OCI-M1 (cell line): ENCODE results near the gene AARS2.

Source experiments
- DNase-seq: peaks from one replicate; lab custom pipeline; 2025; lab: John Stamatoyannopoulos, UW

The AARS2 gene

DNA sequence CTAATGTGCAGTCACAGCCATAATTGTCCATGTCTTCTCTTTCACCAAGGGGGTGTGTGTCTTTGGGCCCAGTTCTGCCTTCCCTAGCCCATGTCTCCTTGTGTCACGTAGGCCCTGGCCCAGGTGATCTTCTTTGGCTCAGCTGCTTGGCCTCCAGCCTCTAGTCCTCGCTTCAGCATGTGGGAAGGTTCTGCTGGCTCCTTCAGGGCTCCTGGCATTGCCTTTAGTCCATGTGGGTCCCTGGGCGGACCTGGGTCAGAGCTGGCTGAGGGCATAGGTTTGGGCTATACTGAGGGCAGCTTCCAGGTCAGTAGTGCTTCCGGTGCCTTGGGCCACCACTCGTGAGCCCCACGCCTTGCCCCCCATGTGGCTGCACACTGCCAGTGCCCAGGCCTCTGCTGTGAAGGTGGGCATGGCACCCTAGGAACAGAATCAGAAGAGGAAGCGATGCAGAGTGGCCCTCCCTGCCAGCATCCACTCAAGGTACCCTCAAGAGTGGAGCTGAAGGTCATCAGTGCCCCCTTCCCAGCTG is 12.8 kb downstream of the AARS2 start:
- DNase-seq, result no peak

DNA sequence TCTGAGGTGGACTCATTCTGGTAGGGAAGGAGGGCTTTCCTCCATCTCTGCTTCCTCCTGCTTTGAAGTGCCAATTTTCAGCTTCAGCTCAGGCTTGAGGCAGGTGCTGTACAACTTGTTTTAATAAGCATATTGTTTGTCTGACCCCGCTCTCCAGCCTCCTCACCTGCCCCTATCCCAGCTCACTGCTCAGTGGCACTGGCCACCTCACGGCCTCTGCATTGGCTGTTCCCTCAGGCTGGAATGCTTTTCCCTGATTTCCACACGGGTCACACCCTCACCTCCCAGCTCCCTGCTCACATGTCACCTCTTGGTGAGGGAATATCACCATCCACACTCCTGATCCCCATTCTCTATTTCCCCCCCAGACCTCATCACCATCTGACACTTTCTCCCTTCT is 14.3 kb downstream of the AARS2 start:
- DNase-seq, result no peak

DNA sequence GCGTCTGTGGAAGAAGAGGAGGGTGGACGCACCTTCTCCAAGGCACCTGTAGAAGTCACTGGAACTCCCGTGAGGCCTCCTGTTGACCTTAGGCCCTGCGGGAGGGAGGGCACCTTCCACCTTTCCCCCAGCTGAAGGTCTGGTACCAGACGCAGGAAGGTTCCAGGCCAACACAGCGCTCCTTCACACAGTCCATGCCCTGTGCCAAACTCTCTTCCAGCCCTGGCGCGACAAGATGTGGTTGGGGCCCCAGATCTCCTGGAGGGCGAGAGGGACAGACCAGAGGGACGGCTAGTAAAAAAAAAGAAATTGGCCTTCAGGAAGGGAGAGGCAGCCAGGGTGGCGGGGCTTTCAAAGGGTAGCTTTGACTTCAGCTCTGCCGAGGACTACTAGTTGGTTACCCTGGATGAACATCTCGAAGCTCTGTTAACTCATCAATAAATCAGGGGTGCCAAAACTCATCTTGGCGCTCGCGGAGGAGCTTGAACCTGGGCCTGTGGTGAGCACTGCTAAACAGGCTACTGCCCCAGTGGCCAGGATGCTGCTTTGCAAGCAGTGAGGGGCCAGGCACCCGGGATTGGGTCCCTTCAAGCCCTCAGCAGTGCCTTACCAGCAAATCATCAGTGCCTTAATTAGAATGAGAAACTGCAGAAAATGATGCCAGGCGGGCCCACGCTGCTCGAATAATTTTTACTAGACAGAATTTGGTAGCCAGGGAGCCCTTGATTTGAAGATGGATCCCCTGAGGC is 14.9 kb downstream of the AARS2 start:
- DNase-seq, result no peak

DNA sequence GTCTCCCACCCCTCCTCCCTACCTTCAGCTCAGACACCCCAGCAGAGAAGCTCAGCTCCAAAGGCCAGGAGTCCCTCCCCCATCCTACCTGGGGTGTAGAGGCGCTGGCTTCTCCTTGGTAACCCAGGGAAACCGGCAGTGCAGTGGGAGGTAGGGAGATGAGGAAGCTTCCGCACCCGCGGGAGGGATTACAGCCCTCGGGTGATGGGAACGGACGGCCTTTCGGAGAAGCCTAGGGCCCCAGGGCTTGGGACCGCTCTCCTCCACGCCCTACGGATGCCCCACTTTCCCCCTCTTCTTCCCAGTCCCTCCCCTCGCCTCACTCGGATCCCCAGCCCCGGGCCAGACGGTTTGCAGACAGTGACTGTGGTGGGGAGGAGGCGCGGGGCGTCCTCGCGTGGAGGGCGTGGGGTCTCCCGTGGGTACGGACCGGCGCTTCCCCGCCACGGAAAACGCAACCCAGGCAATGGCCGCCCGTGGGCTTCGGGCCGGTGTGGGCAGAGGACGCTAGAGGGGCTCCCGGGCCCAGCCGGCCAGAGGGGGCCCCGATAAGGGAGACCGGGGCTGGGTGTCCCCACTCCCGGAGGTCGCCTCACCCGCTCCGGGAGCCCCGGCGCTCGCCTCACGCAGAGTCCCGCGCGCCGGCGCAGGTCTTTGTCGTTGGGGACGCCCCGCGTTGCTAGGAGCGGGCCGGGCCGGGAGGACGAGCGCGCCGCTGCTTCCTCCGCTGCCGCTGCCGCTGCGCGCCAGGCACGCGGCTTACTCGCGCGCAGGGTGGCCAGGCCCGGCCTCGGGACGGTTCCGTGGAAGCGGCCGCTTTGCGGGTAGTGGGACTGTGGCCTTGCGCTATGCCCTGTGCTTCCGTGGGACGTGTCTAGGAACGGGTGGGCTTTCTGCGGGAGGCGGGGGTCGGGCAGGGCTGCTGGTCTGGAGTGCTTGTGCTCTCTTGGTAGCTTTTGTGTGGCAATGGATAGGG is 15.8 kb downstream of the AARS2 start:
- DNase-seq, result peak; percentile 35

DNA sequence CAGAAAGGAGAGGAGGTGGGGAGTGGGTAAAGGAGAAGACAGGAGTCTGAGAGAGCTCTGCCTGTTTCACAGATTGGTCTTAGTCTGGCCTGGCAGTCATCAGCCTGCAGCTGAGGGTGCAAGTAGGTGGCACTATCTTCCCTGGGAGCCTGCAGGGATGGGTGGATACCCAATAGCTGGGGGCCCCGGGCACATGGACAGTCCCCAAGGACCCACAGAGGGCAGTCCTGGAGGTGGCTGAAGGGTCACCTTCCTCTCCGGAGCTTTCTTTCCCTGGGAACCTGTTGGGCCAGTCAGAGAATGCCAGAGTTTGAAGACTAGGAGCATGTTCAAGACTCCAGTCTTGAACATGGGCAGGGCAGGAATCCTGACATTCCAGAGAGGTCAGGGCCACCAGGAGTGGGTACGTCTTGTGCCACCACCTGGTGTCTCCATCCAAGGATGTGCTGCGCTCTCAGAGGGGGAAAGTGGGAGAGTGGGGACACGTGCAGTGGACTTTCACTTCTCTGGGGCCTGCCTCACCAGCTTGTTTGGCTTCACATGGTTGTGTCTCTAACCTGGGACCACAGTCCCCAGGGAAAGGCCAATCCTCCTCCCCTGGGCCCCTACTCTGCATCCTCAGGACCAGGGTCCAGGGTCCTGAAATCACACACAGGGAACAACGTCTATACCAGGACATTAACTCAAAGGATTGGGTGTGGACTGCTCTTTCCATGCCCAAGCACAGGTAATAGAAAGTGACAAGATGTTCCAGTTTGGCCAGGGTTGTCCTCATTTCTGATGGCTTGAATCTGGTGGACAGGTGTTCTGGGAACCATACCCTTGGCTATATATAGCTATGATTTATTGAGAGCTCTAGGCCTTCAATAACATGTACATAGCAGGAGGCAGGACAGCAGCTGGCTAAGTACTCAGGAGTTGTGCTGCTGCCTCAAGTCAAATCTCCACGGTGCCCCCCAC is 18.0 kb downstream of the AARS2 start:
- DNase-seq, result no peak

DNA sequence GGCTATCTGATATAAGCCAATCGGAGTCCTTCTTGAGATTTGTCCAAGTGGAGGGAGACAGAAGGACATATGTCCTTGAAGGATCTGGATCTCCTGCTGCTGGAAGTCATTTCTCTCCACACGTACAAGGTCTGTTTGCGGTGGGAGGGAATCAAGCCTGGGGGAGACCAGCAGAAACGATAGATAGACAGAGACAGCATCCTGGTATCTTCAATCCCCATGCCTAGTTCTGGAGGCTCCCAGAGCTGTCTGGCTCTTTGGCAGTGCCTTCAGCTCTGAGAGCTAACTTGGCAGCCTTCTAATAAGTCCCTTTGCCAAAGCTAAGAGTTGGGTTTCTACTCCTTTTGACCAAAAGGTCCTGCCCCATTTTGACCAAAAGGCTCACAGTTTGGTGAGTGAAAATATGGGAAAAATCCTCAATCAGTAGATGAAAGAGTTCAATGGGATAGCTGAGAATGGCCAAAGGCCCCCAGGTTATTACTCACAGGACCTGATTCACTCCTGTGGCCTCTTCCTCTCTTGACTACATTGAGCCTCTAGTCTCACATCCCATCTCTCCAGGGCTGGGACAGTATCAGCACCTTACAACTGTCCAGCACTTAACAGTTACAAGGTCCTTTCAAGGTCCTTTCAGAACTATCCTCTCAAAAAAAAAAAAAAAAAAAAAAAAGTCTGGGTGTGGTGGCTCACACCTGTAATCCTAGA is 20.3 kb downstream of the AARS2 start:
- DNase-seq, result no peak

DNA sequence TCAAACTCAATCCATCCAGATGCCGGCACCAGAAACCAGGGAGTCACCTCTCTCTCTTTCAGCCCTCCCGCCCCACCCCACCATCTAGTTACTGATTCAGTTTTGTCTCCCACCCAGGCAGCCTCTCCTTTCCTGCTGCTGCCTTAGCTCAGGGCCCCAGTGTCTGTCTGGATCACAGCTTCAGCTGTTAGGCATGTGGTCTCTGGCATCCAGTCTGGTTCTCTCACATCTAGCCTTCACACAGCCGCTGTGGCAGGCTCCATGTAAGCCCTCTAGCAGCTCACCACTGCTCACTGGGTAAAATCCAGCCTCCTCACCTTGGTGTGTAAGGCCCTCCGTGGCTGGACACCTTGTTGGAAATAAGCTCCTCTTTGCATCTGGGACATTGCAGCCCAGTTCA is 21.3 kb downstream of the AARS2 start:
- no peak for DNase-seq

DNA sequence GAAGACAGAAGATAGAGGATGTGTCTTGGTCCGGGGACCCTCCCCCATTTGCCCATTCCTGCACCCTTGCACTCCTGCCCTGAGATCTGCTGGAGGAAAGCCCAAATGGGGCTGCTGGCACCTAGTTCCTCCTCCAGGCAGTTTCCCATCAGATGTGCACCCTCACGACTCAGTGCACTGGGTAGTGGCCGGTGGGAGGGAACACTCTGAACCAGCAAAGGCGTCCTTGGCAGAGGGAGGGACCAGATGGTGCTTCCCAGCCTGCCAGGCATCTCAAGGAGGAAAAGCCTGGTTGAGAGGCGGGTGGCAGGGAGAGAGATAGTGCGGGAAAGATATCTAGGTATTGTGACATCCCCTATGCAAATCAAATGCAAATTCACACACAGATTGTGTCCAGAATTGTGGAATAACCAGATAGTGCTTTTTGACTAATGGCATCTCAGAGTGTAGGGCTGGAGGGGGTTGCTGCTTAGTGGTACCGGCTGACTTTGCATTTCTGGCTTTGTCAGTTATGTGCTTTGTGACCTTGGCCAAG is 23.4 kb downstream of the AARS2 start:
- no peak for DNase-seq

DNA sequence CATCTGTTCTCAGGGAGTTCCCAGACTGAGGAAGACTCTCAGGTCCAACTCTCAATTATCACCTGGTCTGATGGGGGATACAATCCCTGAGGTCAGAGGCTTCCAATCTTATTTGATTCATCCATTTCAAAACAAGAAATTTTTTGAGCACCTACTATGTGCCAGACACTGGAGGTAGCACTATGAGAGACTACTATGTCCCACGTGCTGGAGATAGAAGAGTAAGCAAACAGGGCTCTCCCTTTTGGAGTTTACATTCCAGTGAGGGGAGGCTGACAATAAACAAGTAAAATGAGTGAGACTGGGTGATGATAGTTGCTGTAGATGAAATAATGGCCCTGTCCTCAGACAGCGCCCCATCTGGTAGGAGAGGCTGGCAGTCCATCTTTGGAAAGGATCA is 26.4 kb downstream of the AARS2 start:
- no peak for DNase-seq

DNA sequence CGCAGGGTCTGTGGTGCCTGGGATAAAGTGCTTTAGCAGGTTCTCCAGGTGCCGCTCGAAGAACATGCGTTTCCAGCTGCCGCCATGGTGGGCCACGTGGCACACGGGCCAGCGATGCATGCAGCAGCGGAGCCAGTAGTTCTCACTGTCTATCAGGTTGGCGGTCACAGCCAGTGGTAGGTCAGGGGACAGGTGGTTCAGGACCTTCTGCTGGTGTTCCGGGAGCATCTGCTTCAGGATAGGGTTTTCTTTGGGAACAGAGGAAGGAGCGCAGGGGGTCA is 26.9 kb downstream of the AARS2 start:
- no peak for DNase-seq

DNA sequence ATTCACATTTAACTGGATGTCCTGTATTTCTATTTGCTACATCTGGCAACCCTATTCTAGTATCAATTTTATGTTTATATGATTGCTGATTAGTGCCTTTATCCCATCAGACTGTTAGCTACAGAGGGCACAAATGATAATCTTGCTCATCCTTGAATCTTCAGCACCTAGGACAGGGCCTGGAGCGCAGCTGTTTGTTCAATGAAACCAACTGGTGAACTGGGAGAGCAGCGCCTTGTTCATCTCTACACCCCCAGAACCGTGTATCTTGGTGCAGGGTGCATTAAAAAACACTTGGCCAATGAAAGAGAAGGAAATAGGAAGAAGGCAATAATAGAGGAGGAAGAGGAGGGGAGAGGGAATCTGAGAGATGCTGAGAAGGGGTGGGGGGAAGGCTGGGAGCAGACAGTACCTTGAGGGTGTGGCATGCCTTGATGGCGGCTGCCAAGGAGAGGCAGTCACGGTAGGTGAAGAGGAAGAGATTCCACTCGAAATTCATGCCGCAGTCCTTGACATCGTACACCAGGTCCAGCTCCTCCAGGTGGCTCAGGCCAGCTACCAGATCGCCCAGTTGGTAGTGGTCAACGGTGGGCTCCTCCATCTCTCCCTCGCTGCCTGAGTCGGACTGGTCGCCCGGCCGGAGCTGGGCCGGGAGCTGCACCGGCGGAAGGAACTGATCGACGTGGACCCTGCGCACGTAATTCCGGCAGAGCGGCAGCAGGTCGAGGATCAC is 27.4 kb downstream of the AARS2 start:
- DNase-seq, result peak; percentile 52

DNA sequence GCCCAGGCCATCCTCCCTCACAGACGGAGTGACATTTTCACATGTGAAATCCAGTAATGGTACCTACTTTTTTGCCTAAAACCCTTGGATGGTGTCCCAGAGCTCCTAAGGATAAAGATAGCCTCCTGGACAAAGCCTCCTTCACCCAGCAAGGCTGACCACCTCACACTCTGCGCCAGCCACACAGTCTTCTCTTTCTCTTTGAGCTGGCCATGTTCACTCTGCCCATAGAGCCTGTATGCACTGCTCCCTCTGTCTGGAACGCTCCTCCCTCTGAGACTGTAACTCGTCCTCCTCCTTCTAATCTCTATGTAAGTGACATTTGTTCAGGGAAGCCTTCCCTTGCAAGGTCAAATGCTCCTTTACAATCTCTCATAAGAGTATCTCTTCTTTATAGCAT is 28.3 kb downstream of the AARS2 start:
- no peak for DNase-seq

DNA sequence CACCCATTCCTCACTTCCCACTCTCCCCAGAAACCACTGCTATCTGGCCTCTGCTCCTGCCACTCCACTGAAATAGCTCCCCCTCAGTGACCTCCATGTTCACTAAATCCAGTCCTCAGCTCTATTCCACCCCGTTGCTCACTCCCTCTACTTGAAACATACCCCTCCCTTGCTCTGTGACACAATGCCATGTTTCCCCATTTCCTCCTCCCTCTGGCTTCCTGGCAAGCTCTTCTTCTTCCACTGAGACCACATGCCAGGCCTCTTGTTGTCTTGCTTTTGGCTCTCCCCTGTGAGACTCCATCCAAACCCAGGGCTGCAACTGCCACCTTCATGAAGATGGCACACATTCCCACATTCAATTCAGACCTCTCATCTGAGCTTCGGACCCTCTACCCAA is 29.0 kb downstream of the AARS2 start:
- no peak for DNase-seq

DNA sequence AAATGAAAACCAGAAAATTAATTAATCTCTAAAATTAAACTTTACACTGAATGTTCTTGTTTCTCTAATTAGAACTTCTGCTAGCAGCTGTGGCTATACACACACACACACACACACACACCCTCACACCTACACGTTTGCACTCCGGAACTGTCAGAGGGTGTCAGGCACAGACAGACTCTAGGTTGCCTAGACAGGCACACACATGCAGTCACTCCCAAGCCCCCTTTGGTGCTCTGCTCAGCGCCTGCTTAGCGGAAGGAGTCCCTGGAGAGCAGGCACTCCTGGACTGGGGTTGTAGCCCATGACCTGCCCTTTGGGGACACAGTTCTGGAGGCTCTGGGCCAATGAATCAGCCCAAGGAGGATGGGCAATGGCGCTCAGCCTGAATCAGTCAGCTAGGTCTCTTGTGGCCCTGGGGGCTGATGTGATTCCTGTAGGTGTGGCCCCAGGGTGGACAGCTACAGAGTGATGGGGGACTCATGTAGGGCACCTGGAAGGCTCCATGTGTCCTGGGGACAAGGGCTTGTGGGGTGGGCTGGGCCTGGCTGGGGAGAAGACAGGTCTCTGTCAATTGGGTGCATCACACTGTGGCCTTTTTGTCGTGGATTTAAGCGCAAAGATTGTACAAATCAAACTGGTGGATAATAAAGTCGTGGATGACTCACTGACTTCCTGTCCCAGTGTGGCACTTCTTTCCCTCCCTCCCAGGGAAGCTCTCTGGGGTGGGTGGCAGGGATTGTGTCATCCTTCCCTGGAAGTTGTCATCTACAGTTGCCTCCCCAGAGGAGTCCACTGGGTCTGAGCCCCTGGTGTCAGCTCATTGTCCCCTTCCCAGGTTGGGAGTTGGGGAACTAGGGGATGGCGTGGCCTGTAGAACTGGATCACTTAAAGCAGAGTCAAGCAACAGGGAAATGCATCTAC is 34.1 kb downstream of the AARS2 start:
- no peak for DNase-seq

DNA sequence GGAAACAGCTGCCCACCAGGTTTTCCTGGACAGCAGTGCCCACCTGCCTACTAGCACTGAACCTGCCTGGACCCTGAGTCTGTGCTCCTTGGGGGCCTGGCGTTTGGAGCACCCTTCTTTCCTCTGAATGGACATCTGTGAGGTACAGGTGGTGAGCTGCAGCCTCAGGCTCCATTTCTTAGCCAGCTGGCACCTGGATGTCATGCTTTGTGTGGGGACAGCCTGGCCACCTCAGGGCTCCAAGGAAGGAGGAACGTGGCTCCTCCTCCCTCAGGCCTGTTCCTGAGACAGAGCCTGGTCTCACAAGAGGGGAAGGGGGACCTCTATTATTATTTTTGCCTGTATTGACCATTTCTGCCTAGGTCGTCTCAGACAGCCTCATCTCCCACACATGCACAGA is 34.8 kb downstream of the AARS2 start:
- no peak for DNase-seq

DNA sequence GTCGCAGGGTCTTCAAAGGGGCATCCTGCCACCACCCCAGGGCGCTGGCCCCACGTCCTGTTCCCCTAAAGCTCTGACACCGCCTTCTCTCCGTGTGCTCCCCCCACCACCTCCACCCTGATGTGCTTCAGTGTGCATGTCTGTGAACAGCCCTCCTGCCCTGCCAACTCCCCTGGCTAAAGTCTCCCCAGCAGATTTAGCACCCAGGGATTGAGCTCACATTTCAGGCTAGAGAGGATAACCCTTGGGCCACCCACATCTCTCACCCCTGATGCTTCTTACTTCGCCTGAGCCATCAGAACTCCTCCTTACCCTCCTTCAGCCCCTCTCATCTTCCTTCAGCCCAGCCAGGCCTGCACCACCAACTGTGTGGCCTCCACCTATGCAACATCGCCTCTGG is 35.4 kb downstream of the AARS2 start:
- DNase-seq, result no peak

DNA sequence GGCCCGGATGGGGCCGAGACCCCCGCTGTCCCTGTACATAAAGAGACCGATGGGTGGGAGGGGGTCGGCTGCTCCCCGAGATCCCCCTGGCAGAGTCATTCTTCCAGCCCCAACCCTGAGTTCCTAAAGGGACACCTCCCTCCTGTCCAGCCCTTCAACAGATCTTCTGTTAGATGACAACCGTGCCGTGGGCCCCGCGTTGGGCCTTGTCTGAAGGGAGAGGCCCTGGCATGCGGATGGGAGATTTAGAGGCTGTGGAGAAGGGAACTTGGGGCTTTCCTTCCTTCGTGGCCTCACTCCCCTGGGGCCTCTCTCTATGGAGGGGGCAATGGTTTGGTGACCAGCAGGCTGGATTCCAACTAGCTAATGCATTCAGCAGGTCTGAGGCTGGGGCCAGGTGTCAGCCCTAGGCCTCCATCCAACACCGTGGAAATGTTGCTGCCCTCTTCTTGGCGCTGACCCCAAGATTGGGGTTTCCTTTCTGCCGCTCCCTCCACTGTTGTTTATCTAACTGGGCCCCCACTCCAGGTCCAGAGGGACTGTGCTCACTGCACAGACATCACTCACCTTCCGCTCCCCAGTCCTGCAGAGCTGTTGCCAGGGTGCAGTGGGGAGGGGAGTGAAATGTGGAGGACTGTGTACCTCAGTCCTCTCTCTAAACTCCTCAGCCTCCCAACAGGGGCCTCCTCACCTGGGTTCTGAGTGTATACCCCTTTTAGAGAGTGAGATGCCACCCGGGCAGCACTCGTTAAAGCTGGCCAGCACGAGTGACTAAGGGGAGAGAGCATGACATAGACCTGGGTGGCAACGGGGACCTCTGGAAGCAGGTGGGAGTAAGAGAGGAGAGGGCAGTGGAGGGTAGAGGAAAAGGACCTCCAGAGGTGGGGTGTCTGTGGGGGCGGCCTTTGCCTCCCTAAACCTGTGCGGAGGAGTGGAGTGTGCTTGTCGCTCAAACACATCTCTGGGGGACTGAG is 36.2 kb downstream of the AARS2 start:
- DNase-seq, result no peak
